Coronary artery (tissue), 2 donors: ENCODE results near the gene BRICD5.

Source experiments
- DNase-seq: peaks from one replicate; pipeline ENCODE4 v3.0.0-alpha.2; 2017; ENCODE audit warnings: low spot score
- H3K27ac ChIP-seq, 2 donors: fragments of 200-600 bp; sonication (generic); one replicate each; pipeline ENCODE4 v1.5.1; 2016 to 2019
- H3K4me3 ChIP-seq: fragments of 200-600 bp; sonication (generic); 2 replicates; pipeline ENCODE4 v1.5.1; 2016; ENCODE audit warnings: mild to moderate bottlenecking, moderate library complexity
- TF ChIP-seq, protein P1 (sequence below): fragments of 200-600 bp; sonication (generic); IDR thresholded peaks from one replicate; pipeline ENCODE4 v1.5.1; 2019; ENCODE audit warnings: antibody characterized with exemption

The BRICD5 gene

DNA sequence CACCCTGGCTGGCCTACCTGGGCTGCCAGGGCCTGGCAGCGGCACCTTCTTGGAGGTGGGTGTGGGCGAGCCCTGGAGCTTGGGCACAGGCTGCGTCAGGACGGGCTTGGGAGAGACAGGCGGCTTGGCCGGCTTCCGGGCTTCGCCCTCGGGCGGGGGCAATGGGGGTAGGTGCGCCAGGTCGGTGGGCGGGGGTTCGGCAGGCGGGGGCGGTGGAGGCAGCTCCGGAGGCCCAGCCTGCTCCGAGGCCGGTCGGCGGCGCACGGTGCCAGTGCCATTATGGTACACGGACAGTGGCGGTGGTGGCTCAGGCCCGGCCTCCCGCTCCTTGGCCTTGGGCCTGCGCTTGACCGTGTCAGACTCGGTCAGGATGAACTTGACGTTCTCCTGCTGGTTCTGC is 31.1 kb downstream of the BRICD5 start:
- TF ChIP-seq, protein P1, sequence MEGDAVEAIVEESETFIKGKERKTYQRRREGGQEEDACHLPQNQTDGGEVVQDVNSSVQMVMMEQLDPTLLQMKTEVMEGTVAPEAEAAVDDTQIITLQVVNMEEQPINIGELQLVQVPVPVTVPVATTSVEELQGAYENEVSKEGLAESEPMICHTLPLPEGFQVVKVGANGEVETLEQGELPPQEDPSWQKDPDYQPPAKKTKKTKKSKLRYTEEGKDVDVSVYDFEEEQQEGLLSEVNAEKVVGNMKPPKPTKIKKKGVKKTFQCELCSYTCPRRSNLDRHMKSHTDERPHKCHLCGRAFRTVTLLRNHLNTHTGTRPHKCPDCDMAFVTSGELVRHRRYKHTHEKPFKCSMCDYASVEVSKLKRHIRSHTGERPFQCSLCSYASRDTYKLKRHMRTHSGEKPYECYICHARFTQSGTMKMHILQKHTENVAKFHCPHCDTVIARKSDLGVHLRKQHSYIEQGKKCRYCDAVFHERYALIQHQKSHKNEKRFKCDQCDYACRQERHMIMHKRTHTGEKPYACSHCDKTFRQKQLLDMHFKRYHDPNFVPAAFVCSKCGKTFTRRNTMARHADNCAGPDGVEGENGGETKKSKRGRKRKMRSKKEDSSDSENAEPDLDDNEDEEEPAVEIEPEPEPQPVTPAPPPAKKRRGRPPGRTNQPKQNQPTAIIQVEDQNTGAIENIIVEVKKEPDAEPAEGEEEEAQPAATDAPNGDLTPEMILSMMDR = no peak
- no peak for DNase-seq
- H3K27ac ChIP-seq = no peak overlapping the region
- H3K4me3 ChIP-seq = no peak overlapping the region

DNA sequence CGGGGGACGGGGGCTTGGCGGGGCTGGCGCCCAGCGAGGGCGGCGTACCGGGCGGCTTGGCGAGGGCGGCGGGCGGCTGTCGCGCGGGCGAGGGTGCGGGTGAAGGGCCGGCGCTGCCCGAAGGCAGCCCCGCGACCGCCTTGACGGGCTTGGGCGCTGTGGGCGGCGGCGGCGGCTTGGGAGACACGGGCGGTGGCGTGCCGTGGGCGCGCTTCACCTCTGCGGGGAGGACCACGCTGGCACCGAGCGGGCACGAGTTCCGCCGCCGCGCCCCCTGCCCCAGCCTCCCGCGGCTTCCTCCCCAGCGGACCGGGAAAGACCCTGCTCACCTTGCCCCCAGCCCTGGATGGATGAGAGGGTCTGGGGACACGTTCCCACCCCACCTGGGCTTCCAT is 31.6 kb downstream of the BRICD5 start:
- no peak for DNase-seq
- Histone ChIP-seq H3K4me3 (no peak overlapping the region), H3K27ac (no peak overlapping the region)
- TF ChIP-seq, protein P1 = no peak

DNA sequence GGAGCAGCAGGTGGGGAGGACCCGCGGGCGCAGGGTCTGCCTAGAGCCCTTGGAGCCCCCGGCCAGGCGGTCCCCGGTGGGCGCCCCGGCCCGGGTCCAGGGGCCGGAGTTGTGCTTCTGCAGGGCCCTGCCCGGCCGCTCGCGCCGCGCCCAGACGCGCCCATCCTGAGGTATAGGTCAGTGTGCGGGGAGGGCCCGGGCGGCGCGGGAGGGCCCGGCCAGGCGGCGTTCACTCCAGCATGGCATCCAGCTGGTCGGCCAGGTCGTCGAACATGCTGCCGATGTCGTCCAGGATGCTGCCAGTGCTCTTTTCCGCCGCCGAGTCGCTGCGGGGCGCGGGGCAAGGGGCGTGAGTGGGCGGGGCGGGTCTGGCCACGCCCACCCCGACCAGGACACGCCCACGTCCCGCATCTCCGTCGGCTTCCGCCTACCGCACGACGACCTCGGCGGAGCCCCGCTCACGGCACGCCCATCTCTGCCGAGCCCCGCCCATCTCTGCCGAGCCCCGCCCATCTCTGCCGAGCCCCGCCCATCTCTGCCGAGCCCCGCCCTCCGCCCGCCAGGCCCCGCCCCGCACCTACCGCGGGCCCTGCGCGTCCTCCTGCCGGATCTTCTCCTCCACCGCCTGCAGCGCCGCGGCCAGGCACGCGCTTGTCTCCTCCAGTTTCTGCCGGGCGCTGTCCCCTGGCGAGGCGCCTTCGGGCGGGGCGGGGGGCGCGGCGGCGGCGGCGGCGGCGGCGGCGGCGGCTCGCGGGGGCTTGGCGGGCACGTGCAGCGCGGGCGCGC is 32.1 kb downstream of the BRICD5 start:
- no peak overlapping the region for H3K4me3 ChIP-seq
- no peak for DNase-seq
- TF ChIP-seq, protein P1 = no peak
- H3K27ac ChIP-seq = no peak overlapping the region

DNA sequence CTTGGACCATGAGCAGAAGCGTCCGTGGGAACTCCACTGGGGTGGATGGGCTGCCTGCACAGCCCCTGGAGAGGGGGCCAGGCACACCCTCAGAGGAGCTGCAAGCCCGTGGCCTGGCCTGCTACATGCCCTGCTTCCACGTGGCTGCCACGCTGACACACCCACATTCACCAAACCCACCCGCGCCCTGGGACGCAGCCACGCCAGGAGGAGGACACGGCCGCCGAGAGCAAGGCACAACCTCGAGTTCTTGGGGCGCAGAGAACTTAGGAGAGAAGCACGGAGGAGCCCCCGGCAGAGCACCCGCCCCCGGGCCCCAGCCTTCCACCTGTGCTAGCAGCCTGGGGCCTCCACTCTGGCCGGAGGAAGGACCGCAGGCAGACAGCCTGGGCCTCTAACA is 33.1 kb downstream of the BRICD5 start:
- TF ChIP-seq, protein P1 = no peak
- H3K4me3 ChIP-seq = no peak overlapping the region
- no peak for DNase-seq
- H3K27ac ChIP-seq = no peak overlapping the region

DNA sequence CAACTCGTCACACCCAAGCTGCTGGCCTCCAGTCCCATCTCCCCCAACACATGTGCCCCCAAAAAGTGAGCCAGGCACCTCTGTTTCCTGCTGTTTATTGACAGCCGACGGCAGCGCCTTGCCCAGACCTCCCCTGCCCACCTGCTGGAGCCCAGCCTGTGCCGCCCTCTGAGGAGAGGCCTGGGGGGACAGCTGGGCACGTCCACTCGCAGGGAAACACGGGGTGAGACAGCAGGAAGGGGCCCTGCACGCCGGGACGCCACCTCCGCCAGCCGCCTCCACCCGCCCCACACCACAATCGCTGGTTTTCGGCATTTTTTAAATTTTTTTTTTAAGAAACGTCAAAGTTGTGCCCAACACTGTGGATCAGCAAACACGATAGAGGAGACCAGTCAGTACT is 33.6 kb downstream of the BRICD5 start:
- H3K4me3 ChIP-seq = no peak overlapping the region
- TF ChIP-seq, protein P1 = no peak
- H3K27ac ChIP-seq = no peak overlapping the region
- no peak for DNase-seq

DNA sequence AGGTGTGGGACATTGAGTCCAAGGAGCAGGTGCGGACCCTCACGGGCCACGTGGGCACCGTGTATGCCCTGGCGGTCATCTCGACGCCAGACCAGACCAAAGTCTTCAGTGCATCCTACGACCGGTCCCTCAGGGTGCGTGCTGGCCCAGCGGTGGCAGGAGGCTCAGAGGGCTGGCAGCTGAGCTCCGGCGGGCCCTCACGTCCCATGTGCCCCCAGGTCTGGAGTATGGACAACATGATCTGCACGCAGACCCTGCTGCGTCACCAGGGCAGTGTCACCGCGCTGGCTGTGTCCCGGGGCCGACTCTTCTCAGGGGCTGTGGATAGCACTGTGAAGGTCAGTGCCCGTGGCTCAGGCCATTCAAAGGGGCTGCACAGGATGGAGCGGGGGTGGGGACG is 34.6 kb downstream of the BRICD5 start:
- H3K27ac ChIP-seq = no peak overlapping the region
- H3K4me3 ChIP-seq = no peak overlapping the region
- TF ChIP-seq, protein P1 = no peak
- DNase-seq = no peak

DNA sequence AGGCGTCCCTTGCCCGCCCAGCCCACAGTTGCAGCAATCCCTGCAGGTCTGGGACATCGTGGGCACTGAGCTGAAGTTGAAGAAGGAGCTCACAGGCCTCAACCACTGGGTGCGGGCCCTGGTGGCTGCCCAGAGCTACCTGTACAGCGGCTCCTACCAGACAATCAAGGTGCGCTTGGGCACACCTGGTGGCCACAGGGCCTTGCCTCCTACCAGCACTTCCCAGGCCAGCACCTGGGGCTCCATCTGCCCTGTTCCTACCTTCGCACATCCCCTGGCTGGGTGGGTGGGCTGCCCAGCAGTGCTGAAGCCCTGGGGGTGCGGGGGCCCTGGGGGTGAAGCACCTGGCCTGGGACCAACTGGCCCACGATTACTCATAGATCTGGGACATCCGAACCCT is 35.2 kb downstream of the BRICD5 start:
- no peak overlapping the region for H3K4me3 ChIP-seq
- H3K27ac ChIP-seq = no peak overlapping the region
- TF ChIP-seq, protein P1 = no peak
- DNase-seq = no peak
